ENCODE data around the gene CREB1. TPM values are rescaled to one million over a fixed set of nuclear protein-coding genes. Genes with fewer than 3 reads are reported as not detected.
"Not testable (repeated sequence)": the region's sequence is repeated elsewhere in the genome, so short reads cannot be mapped to it uniquely, and the experiment has no call there.

Gene CREB1
- total RNA-seq, 6 experiments from 2014 or later: 32.9 to 51.8 (median 48.9) TPM

GRCh38 chr2:207491086-207491485 is 38.7 kb upstream of the CREB1 start:
- DNase-seq: peak; percentile 15
- no peak overlapping the region for H3K27ac Mint-ChIP-seq
- H3K36me3 Mint-ChIP-seq (ENCODE audit: low read depth): no peaks in the 10 kb centered on the region
- no peak overlapping the region for H3K4me3 Mint-ChIP-seq
- peaks cover 37% of the 10 kb centered on the region for H3K4me1 Mint-ChIP-seq (ENCODE audit: low read depth)
- no peaks in the 10 kb centered on the region for H3K9me3 Mint-ChIP-seq
- TF ChIP-seq CTCF (IDR thresholded peaks at IDR 0.05): no peak
- peaks cover 3% of the 10 kb centered on the region for H3K27me3 Mint-ChIP-seq (ENCODE audit: insufficient read depth)

GRCh38 chr2:207491956-207492355 is 37.8 kb upstream of the CREB1 start:
- Mint-ChIP-seq H3K4me3 (no peak overlapping the region), H3K4me1 (ENCODE audit: low read depth) (peaks cover 37% of the 10 kb centered on the region)

GRCh38 chr2:207492461-207492860 is 37.3 kb upstream of the CREB1 start:
- peaks cover 32% of the 10 kb centered on the region for H3K4me1 Mint-ChIP-seq (ENCODE audit: low read depth)
- DNase-seq: no peak
- no peaks in the 10 kb centered on the region for H3K9me3 Mint-ChIP-seq
- no peaks in the 10 kb centered on the region for H3K36me3 Mint-ChIP-seq (ENCODE audit: low read depth)
- no peak overlapping the region for H3K4me3 Mint-ChIP-seq
- no peak overlapping the region for H3K27ac Mint-ChIP-seq
- TF ChIP-seq CTCF (IDR thresholded peaks at IDR 0.05): no peak
- peaks cover 3% of the 10 kb centered on the region for H3K27me3 Mint-ChIP-seq (ENCODE audit: insufficient read depth)

More at GRCh38 chr2:207491956-207492355, 37.8 kb upstream of the CREB1 start:
- Mint-ChIP-seq H3K27ac (no peak overlapping the region), H3K9me3 (no peaks in the 10 kb centered on the region), H3K36me3 (ENCODE audit: low read depth) (no peaks in the 10 kb centered on the region), H3K27me3 (ENCODE audit: insufficient read depth) (peaks cover 3% of the 10 kb centered on the region)
- DNase-seq: no peak
- TF ChIP-seq CTCF (IDR thresholded peaks at IDR 0.05): no peak

GRCh38 chr2:207494137-207494536 is 35.6 kb upstream of the CREB1 start:
- H3K4me3 Mint-ChIP-seq: no peak overlapping the region
- H3K27me3 Mint-ChIP-seq (ENCODE audit: insufficient read depth): peaks cover 3% of the 10 kb centered on the region
- H3K27ac Mint-ChIP-seq: no peak overlapping the region
- DNase-seq: no peak
- H3K4me1 Mint-ChIP-seq (ENCODE audit: low read depth): peaks cover 28% of the 10 kb centered on the region
- no peak for TF ChIP-seq CTCF (IDR thresholded peaks at IDR 0.05)
- no peaks in the 10 kb centered on the region for H3K9me3 Mint-ChIP-seq
- no peaks in the 10 kb centered on the region for H3K36me3 Mint-ChIP-seq (ENCODE audit: low read depth)

GRCh38 chr2:207496936-207497335 is 32.8 kb upstream of the CREB1 start:
- not testable (repeated sequence) for H3K36me3 Mint-ChIP-seq (ENCODE audit: low read depth); H3K27ac Mint-ChIP-seq; H3K4me3 Mint-ChIP-seq; DNase-seq; H3K27me3 Mint-ChIP-seq (ENCODE audit: insufficient read depth); H3K9me3 Mint-ChIP-seq
- H3K4me1 Mint-ChIP-seq (ENCODE audit: low read depth): peaks cover 24% of the 10 kb centered on the region

GRCh38 chr2:207497596-207497995 is 32.2 kb upstream of the CREB1 start:
- TF ChIP-seq CTCF (IDR thresholded peaks at IDR 0.05): no peak
- H3K9me3 Mint-ChIP-seq: no peaks in the 10 kb centered on the region
- peaks cover 24% of the 10 kb centered on the region for H3K4me1 Mint-ChIP-seq (ENCODE audit: low read depth)
- H3K27ac Mint-ChIP-seq: no peak overlapping the region
- no peaks in the 10 kb centered on the region for H3K36me3 Mint-ChIP-seq (ENCODE audit: low read depth)
- no peak for DNase-seq
- H3K4me3 Mint-ChIP-seq: no peak overlapping the region
- H3K27me3 Mint-ChIP-seq (ENCODE audit: insufficient read depth): peaks cover 3% of the 10 kb centered on the region

Measured in HFFc6 (cell line).